Mesenchymal stem cell (in vitro differentiated cells and primary cell): ENCODE results near the gene DPYD.

Source experiments
- DNase-seq: peaks from one replicate; pipeline ENCODE4 v3.0.0-alpha.2; 2013
- H2AFZ ChIP-seq: one replicate; pipeline ENCODE4 v1.6.1; 2013; ENCODE audit warnings: low read depth, mild to moderate bottlenecking, control low read depth, inconsistent platforms, low read length, moderate library complexity
- H2AK5ac ChIP-seq: 2 replicates; pipeline ENCODE4 v1.6.1; 2013; ENCODE audit warnings: low read length, moderate library complexity, mild to moderate bottlenecking, inconsistent platforms; ENCODE audit not compliant: severe bottlenecking
- H2BK120ac ChIP-seq: one replicate; pipeline ENCODE4 v1.6.1; 2013; ENCODE audit warnings: low read depth, mild to moderate bottlenecking, inconsistent platforms, low read length, moderate library complexity
- H2BK12ac ChIP-seq, 2 experiments: one replicate each; pipeline ENCODE4 v1.6.1; 2013; ENCODE audit warnings: inconsistent platforms in 2 of 2, low read length in 2 of 2, mild to moderate bottlenecking in 2 of 2, moderate library complexity in 2 of 2, control low read depth in 1 of 2
- H2BK15ac ChIP-seq: one replicate; pipeline ENCODE4 v1.6.1; 2013; ENCODE audit warnings: mild to moderate bottlenecking, low read depth, inconsistent platforms; ENCODE audit not compliant: poor library complexity, severe bottlenecking
- H2BK5ac ChIP-seq: 2 replicates; pipeline ENCODE4 v1.6.1; 2013; ENCODE audit warnings: low read depth, mild to moderate bottlenecking, low read length, control low read depth, inconsistent platforms; ENCODE audit not compliant: poor library complexity, severe bottlenecking
- H3K14ac ChIP-seq, 2 experiments: one replicate each; pipeline ENCODE4 v1.6.1; 2013; ENCODE audit warnings: inconsistent platforms in 2 of 2, low read length in 2 of 2, control low read depth in 1 of 2, mild to moderate bottlenecking in 1 of 2, moderate library complexity in 1 of 2
- H3K18ac ChIP-seq, 2 experiments: one replicate each; pipeline ENCODE4 v1.6.1; 2013; ENCODE audit warnings: inconsistent platforms in 2 of 2, low read length in 2 of 2, control low read depth in 1 of 2, low read depth in 1 of 2, mild to moderate bottlenecking in 1 of 2
- H3K23ac ChIP-seq, 2 experiments: one replicate each; pipeline ENCODE4 v1.6.1; 2013; ENCODE audit warnings: inconsistent platforms in 2 of 2, low read length in 2 of 2, mild to moderate bottlenecking in 2 of 2, moderate library complexity in 2 of 2, control low read depth in 1 of 2
- H3K27ac ChIP-seq: 2 replicates; pipeline ENCODE4 v1.5.1; 2013; ENCODE audit warnings: mild to moderate bottlenecking, moderate library complexity, low read length, control low read depth, inconsistent platforms; ENCODE audit not compliant: poor library complexity, severe bottlenecking
- H3K27me3 ChIP-seq, 2 experiments: 2 replicates each; pipeline versions ENCODE4 v1.6.1 to v1.7.0; 2013; ENCODE audit warnings: low read length in 2 of 2, mild to moderate bottlenecking in 2 of 2, moderate library complexity in 2 of 2, control low read depth in 1 of 2, inconsistent platforms in 1 of 2; ENCODE audit not compliant: control insufficient read depth in 1 of 2, insufficient read depth in 1 of 2
- H3K36me3 ChIP-seq, 2 experiments: 2 replicates each; pipeline versions ENCODE4 v1.6.1 to v1.7.0; 2013; ENCODE audit warnings: low read length in 2 of 2, control low read depth in 1 of 2, inconsistent platforms in 1 of 2, low read depth in 1 of 2, mild to moderate bottlenecking in 1 of 2; ENCODE audit not compliant: insufficient read depth in 2 of 2, control insufficient read depth in 1 of 2
- H3K4ac ChIP-seq, 2 experiments: one replicate each; pipeline ENCODE4 v1.6.1; 2013; ENCODE audit warnings: inconsistent platforms in 2 of 2, low read length in 2 of 2, mild to moderate bottlenecking in 2 of 2, moderate library complexity in 2 of 2, control low read depth in 1 of 2, low read depth in 1 of 2
- H3K4me1 ChIP-seq: 2 replicates; pipeline ENCODE4 v1.6.1; 2013; ENCODE audit warnings: low read depth, low read length, control low read depth; ENCODE audit not compliant: control insufficient read depth, insufficient read depth
- H3K4me2 ChIP-seq: 2 replicates; pipeline ENCODE4 v1.6.1; 2013; ENCODE audit warnings: low read length, mild to moderate bottlenecking, inconsistent platforms; ENCODE audit not compliant: poor library complexity, severe bottlenecking
- H3K4me3 ChIP-seq, 2 experiments: 2 replicates each; pipeline versions ENCODE4 v1.5.1 to v1.7.0; 2013; ENCODE audit warnings: low read length in 2 of 2, mild to moderate bottlenecking in 2 of 2, control low read depth in 1 of 2, low read depth in 1 of 2; ENCODE audit not compliant: insufficient read depth in 1 of 2
- H3K79me1 ChIP-seq: replicated peaks from 2 replicates; pipeline ENCODE4 v1.6.1; 2013; ENCODE audit warnings: mild to moderate bottlenecking, control low read depth, low read length, inconsistent platforms; ENCODE audit not compliant: poor library complexity, severe bottlenecking
- H3K9ac ChIP-seq: 2 replicates; pipeline ENCODE4 v1.7.0; 2013; ENCODE audit warnings: mild to moderate bottlenecking, low read length, moderate library complexity
- H3K9me3 ChIP-seq: 2 replicates; pipeline ENCODE4 v1.7.0; 2013; ENCODE audit warnings: mild to moderate bottlenecking, low read length; ENCODE audit not compliant: control insufficient read depth
- H4K8ac ChIP-seq: one replicate; pipeline ENCODE4 v1.6.1; 2013; ENCODE audit warnings: inconsistent platforms, mild to moderate bottlenecking, low read length, moderate library complexity
- H4K91ac ChIP-seq: one replicate; pipeline ENCODE4 v1.6.1; 2013; ENCODE audit warnings: mild to moderate bottlenecking, low read length, inconsistent platforms
- WGBS: methylation state at CpG from one replicate; pipeline ENCODE4 v1.1.7; 2013; ENCODE audit warnings: mixed read lengths; 5-methylcytosine and 5-hydroxymethylcytosine counted together

DPYD gene

DNA sequence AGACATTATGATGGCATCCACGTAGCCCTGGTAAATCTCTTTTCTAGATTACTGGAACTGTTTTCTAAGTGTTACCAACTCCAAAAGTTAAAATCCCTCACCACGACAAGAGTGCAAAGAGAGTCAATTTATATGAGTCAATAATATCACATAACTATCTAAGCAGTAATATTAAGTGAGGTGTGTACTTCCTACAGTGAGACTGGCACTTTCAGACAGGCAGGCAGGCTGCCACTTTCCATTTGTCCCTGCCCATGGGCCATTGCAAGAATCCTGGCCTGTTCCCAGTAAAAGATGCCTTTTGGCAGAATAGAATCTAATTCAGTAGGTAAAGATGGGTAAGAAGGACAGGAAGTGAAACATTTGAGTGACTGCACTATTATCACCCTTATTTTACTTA, 843.6 kb downstream of the DPYD start:
- H2BK120ac ChIP-seq, result no peak overlapping the region
- H4K8ac ChIP-seq, result no peak overlapping the region
- no peak overlapping the region for H2BK5ac ChIP-seq
- no peak overlapping the region for H3K4ac ChIP-seq
- no peak overlapping the region for H4K91ac ChIP-seq
- peaks cover 0 to 15% of the 10 kb centered on the region in 2 experiments for H3K36me3 ChIP-seq
- H3K27me3 ChIP-seq, result no peaks in the 10 kb centered on the region
- H3K9ac ChIP-seq, result no peak overlapping the region
- no peak overlapping the region for H2AFZ ChIP-seq
- H3K27ac ChIP-seq, result no peak overlapping the region
- no peak overlapping the region for H3K18ac ChIP-seq
- H3K4me1 ChIP-seq, result no peaks in the 10 kb centered on the region
- 0% methylated on average over 1 of the region's 2 CpGs for WGBS
- no peak overlapping the region for H3K23ac ChIP-seq
- no peak overlapping the region for H2BK15ac ChIP-seq
- H3K14ac ChIP-seq, result no peak overlapping the region
- H2AK5ac ChIP-seq, result no peak overlapping the region
- H3K9me3 ChIP-seq, result no peaks in the 10 kb centered on the region
- no peak overlapping the region for H3K4me3 ChIP-seq
- H3K79me1 ChIP-seq, result no peaks in the 10 kb centered on the region
- H3K4me2 ChIP-seq, result no peak overlapping the region
- no peak overlapping the region for H2BK12ac ChIP-seq
- no peak for DNase-seq

DNA sequence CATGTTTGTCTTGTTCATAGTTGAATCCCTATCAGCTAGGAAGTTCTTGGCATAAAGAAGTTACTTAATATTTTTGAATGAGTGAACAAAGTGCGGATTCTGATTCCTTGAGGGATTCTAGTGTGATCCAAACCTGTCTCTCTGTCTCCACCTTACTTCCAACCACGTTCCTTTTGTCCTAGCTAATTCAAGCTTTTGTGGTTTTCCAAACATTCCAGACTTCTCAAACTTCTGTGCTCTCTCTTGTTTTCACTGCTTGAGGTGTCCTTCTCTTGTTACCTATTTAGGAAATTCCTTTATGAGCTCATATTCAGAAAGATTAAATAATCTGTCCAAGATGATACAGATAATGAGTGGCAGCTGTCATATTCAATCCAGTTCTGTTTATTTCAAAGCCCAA, 846.1 kb downstream of the DPYD start:
- peaks cover 0 to 14% of the 10 kb centered on the region in 2 experiments for H3K36me3 ChIP-seq
- no peak overlapping the region for H3K14ac ChIP-seq
- WGBS, result 62% methylated on average over 2 of the region's 2 CpGs

DNA sequence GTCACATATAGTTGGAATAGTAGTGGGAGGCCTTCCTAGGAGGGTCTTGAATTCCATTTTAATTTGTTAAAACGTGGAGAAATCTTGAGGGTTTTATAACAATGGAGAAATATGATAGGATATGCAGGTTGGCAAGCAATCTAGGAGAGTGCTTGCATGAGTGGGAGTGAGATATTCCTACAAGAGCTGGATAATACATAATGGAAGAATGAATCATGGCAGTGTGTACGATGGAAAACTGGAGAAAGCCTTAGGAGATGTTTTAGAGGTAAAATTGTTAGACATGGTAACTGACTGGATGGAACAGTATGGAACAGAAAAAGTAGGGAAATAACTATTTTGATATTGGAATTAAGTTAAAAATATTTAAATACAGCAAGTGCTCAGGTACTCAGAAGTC, 846.9 kb downstream of the DPYD start:
- Histone ChIP-seq H2AFZ (no peak overlapping the region), H3K9me3 (no peaks in the 10 kb centered on the region), H2BK5ac (no peak overlapping the region), H3K23ac (no peak overlapping the region), H3K4ac (no peak overlapping the region), H4K91ac (no peak overlapping the region), H3K9ac (no peak overlapping the region), H2BK120ac (no peak overlapping the region), H2BK15ac (no peak overlapping the region), H3K4me3 (no peak overlapping the region), H2AK5ac (no peak overlapping the region), H3K36me3 (peaks cover 0 to 13% of the 10 kb centered on the region in 2 experiments), H3K14ac (no peak overlapping the region), H3K4me2 (no peak overlapping the region), H3K79me1 (no peaks in the 10 kb centered on the region), H4K8ac (no peak overlapping the region), H2BK12ac (no peak overlapping the region), H3K27me3 (no peaks in the 10 kb centered on the region), H3K18ac (no peak overlapping the region), H3K27ac (no peak overlapping the region), H3K4me1 (no peaks in the 10 kb centered on the region)
- WGBS, result 73% methylated on average over 2 of the region's 2 CpGs
- no peak for DNase-seq

More for the DNA sequence above, 846.1 kb downstream of the DPYD start:
- Histone ChIP-seq H3K27ac (no peak overlapping the region), H4K91ac (no peak overlapping the region), H3K4me3 (no peak overlapping the region), H2BK5ac (no peak overlapping the region), H3K23ac (no peak overlapping the region), H4K8ac (no peak overlapping the region), H2AFZ (no peak overlapping the region), H3K27me3 (no peaks in the 10 kb centered on the region), H3K18ac (no peak overlapping the region), H3K4me1 (no peaks in the 10 kb centered on the region), H2BK120ac (no peak overlapping the region), H2AK5ac (no peak overlapping the region), H3K9ac (no peak overlapping the region), H3K9me3 (no peaks in the 10 kb centered on the region), H3K4me2 (no peak overlapping the region), H3K4ac (no peak overlapping the region), H3K79me1 (no peaks in the 10 kb centered on the region), H2BK12ac (no peak overlapping the region), H2BK15ac (no peak overlapping the region)
- DNase-seq, result no peak

DNA sequence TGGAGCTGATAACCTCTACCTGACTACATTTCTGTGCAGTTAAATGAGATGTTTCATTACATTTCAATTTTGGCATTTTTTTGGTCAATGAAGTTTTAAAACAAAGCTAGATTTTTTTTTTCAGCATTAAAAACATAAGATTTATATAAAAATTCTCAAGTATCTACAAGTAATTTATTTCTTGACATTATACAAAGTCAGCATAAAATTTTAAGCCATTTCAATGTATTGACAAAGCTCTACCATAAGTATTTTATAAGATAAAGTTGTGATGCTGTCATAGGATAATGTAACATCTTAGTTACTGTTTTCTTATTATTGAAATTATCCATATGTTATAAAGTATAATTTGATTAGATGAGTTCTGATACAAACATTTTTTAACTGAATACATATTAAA, 847.7 kb downstream of the DPYD start:
- Histone ChIP-seq H2BK12ac (no peak overlapping the region), H3K9ac (no peak overlapping the region), H2BK120ac (no peak overlapping the region), H3K4me2 (no peak overlapping the region), H4K8ac (no peak overlapping the region), H3K23ac (no peak overlapping the region), H2AK5ac (no peak overlapping the region), H3K36me3 (peaks cover 0 to 11% of the 10 kb centered on the region in 2 experiments), H3K4me1 (no peaks in the 10 kb centered on the region), H3K9me3 (no peaks in the 10 kb centered on the region), H3K18ac (no peak overlapping the region), H3K27me3 (no peaks in the 10 kb centered on the region), H4K91ac (no peak overlapping the region), H2BK5ac (no peak overlapping the region), H2AFZ (no peak overlapping the region), H3K27ac (no peak overlapping the region), H3K4me3 (no peak overlapping the region), H2BK15ac (no peak overlapping the region), H3K4ac (no peak overlapping the region), H3K79me1 (no peaks in the 10 kb centered on the region), H3K14ac (no peak overlapping the region)
- no peak for DNase-seq
